ENCODE measurements around the gene SLC22A7.

DNA sequence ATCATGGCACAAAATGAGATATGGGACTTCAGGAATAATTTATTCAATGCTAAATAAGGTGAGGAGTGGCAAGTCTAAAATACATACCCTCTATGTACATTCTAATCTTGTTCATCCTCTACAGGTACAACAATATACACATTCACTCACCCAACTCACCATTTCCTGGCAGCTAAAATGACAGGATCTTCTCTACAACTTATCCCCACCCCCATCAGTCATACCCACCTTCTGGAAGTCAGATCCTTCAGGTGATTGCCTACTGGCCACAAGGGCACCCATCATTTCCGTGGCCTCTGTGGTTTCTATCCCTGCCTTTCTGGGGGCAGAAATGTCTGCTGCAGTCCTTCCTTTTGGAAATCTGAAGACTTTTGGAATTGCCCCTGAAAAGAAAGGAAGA lies 33.4 kb downstream of the SLC22A7 start:
- TF ChIP-seq, protein P1, sequence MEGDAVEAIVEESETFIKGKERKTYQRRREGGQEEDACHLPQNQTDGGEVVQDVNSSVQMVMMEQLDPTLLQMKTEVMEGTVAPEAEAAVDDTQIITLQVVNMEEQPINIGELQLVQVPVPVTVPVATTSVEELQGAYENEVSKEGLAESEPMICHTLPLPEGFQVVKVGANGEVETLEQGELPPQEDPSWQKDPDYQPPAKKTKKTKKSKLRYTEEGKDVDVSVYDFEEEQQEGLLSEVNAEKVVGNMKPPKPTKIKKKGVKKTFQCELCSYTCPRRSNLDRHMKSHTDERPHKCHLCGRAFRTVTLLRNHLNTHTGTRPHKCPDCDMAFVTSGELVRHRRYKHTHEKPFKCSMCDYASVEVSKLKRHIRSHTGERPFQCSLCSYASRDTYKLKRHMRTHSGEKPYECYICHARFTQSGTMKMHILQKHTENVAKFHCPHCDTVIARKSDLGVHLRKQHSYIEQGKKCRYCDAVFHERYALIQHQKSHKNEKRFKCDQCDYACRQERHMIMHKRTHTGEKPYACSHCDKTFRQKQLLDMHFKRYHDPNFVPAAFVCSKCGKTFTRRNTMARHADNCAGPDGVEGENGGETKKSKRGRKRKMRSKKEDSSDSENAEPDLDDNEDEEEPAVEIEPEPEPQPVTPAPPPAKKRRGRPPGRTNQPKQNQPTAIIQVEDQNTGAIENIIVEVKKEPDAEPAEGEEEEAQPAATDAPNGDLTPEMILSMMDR (tag by site-specific recombination; IDR thresholded peaks at IDR 0.05): no peak
- TF ChIP-seq KLF1 (tag by site-specific recombination; IDR thresholded peaks at IDR 0.05) (no peak), KLF16 (tag by site-specific recombination; IDR thresholded peaks at IDR 0.05) (no peak), ZNF202 (tag by site-specific recombination; IDR thresholded peaks at IDR 0.05; ENCODE audit: borderline replicate concordance) (no peak), ZBTB1 (tag by site-specific recombination; IDR thresholded peaks at IDR 0.05) (no peak), ZNF37A (tag by site-specific recombination; IDR thresholded peaks at IDR 0.05) (no peak)
- TF ChIP-seq, protein P2, sequence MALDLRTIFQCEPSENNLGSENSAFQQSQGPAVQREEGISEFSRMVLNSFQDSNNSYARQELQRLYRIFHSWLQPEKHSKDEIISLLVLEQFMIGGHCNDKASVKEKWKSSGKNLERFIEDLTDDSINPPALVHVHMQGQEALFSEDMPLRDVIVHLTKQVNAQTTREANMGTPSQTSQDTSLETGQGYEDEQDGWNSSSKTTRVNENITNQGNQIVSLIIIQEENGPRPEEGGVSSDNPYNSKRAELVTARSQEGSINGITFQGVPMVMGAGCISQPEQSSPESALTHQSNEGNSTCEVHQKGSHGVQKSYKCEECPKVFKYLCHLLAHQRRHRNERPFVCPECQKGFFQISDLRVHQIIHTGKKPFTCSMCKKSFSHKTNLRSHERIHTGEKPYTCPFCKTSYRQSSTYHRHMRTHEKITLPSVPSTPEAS (tag by site-specific recombination; IDR thresholded peaks at IDR 0.05): no peak

Measured in HEK293 (cell line).